SH-SY5Y (cell line): ENCODE measurements around the gene PCBP4.

Experiments used
- GATA2 ChIP-seq: IDR thresholded peaks from 2 replicates; pipeline ENCODE4 v1.6.1; 2011; ENCODE audit warnings: mild to moderate bottlenecking, low read depth, low read length
- GATA3 ChIP-seq: IDR thresholded peaks from 2 replicates; pipeline ENCODE4 v1.6.1; 2011; ENCODE audit warnings: low read depth, mild to moderate bottlenecking, low read length, moderate library complexity

GRCh38 chr3:51960386-51960785 lies 6.9 kb downstream of the PCBP4 start:
- TF ChIP-seq GATA2, result no peak
- no peak for TF ChIP-seq GATA3
